Transverse colon (tissue), 3 donors: ENCODE data around the gene CDKN2B-AS1.

Source experiments
- CTCF ChIP-seq, 5 experiments: fragments of 200-600 bp in 3 of 5; fragments of 450-650 bp in 2 of 5; sonication (generic) in 3 of 5; IDR thresholded peaks; 1 replicate in 2 of 5; 2 replicates in 3 of 5; pipeline ENCODE4 v1.5.1; 2016 to 2017; ENCODE audit warnings: antibody characterized with exemption in 5 of 5, inconsistent platforms in 3 of 5, mild to moderate bottlenecking in 2 of 5, moderate library complexity in 1 of 5
- POLR2A ChIP-seq: fragments of 450-650 bp; IDR thresholded peaks from one replicate; pipeline ENCODE4 v1.6.1; 2016; ENCODE audit warnings: antibody characterized with exemption, mild to moderate bottlenecking, moderate library complexity

- TF ChIP-seq CTCF (IDR thresholded peaks at IDR 0.05) (no peak), POLR2A (no peak)
Observed at GRCh38 chr9:22157276-22157675, 162.7 kb downstream of the CDKN2B-AS1 start.
